ENCODE results near the gene BTBD2. TPM values are rescaled to one million over a fixed set of nuclear protein-coding genes. Genes with fewer than 3 reads are reported as not detected.

BTBD2 gene
- total and polyA plus RNA-seq, 2 of the 8 experiments (the other 6 are each of a cell fraction or from before 2014, with no cell fraction given) = 91.7 to 92.3 TPM

DNA sequence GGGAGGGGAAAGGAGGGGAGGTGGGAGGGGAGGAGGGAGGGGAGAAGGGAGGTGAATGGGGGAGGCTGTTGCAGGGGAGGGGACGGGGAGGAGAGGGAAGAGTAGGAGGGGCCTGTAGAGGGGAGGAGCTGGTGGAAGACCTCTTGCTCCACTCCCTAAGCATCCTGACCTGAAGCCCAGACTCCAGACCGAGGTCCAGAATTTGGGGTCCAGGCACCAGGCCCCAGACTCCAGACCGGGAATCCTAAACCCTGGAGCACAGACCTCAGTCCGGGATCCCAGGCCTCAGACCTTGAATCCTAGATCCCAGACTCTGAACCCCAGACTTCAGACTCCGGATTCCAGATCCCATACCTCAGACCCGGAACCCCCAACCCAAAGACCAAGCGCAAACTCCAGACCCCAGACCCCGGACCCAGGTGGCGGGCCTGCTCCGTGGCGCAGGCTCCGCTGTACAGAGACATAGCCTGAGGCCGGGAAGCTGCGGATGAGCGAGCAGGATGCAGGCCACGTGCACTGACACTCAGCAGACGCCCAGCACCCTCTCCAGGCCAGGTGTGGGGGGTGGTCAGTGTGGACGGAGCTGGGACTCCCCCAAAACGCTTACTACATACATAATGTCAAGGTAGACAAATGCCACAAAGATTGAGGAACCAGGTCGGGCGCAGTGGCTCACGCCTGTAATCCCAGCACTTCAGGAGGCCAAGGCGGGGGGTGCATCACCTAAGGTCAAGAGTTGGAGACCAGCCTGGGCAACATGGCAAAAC lies 710 bp upstream of the BTBD2 start:
- no peak overlapping the region for H2BK5ac ChIP-seq (ENCODE audit: low read depth, low read length)
- H3K4me1 ChIP-seq (replicated peaks in 1 of 4; ENCODE audit: control insufficient read depth in 3 of 4, insufficient read depth in 4 of 4, low read length in 3 of 4) = peaks cover 0 to 15% (median 4%) of the 10 kb centered on the region in 4 experiments; a peak in 5 of 7 replicates
- ChIA-PET CTCF (ENCODE audit: partially characterized antibody) (no interaction called here), POLR2A (ENCODE audit: partially characterized antibody) (interaction anchor here (1.3 to 2.0 kb wide), 3 partner anchors 10 to 44 kb away, joined by 4 to 9 read pairs (median 5); no protein-coding TSS in a partner anchor)
- no peaks in the 10 kb centered on the region; a peak in 1 of 4 replicates for H3K79me2 ChIP-seq (ENCODE audit: control insufficient read depth in 1 of 2, insufficient read depth in 2 of 2, low read length in 2 of 2)
- no peaks in the 10 kb centered on the region for H3K27me3 ChIP-seq (replicated peaks in 1 of 4; ENCODE audit: control insufficient read depth in 3 of 4, extremely low read depth in 1 of 4, insufficient read depth in 3 of 4, low read length in 3 of 4)
- H3K56ac ChIP-seq (replicated peaks; ENCODE audit: insufficient read length, low read depth, low read length) = no peak overlapping the region
- H3K36me3 ChIP-seq (ENCODE audit: control insufficient read depth in 2 of 4, insufficient read depth in 4 of 4, low read length in 3 of 4) = no peaks in the 10 kb centered on the region; a peak in 1 of 8 replicates
- DNase-seq (ENCODE audit: low read depth in 1 of 2, low spot score in 2 of 2) (no peak), FAIRE-seq (no peak)
- no peak overlapping the region; the same call in 1 of the 2 replicates for H2BK12ac ChIP-seq (ENCODE audit: low read depth, low read length)
- no peak overlapping the region for H3K9ac ChIP-seq (replicated peaks in 1 of 4; ENCODE audit: extremely low read depth in 1 of 4, low read depth in 3 of 4, low read length in 3 of 4)
- peaks cover 4 to 9% of the 10 kb centered on the region in 2 experiments for H4K20me1 ChIP-seq (replicated peaks in 1 of 2; ENCODE audit: control insufficient read depth in 1 of 2, insufficient read depth in 2 of 2, low read length in 2 of 2)
- H2AK5ac ChIP-seq (ENCODE audit: low read depth, low read length) = no peak overlapping the region
- no peak overlapping the region; the same call in 1 of the 2 replicates for H3K18ac ChIP-seq (ENCODE audit: extremely low read depth, low read length)
- H3K23me2 ChIP-seq (ENCODE audit: low read depth, low read length) = peaks cover 7% of the 10 kb centered on the region; the same call in 1 of the 2 replicates
- H2BK15ac ChIP-seq (ENCODE audit: low read length) = no peak overlapping the region
- no peak overlapping the region for H3K23ac ChIP-seq (ENCODE audit: insufficient read length)
- H3K4me2 ChIP-seq (ENCODE audit: insufficient read depth in 1 of 2, low read depth in 2 of 2, low read length in 2 of 2) = no peak overlapping the region; a peak in 2 of 4 replicates
- no peak overlapping the region for H2BK120ac ChIP-seq (replicated peaks; ENCODE audit: low read depth, low read length)
- H3K9me3 ChIP-seq (ENCODE audit: insufficient read depth in 2 of 2, low read depth in 1 of 2, low read length in 1 of 2) = no peaks in the 10 kb centered on the region
- no peak overlapping the region for H4K5ac ChIP-seq (ENCODE audit: insufficient read length, low read depth, low read length)
- H3K14ac ChIP-seq (ENCODE audit: insufficient read length) = no peak overlapping the region
- H3K4ac ChIP-seq (replicated peaks; ENCODE audit: insufficient read length, low read depth, low read length) = no peak overlapping the region
- no peak overlapping the region for H2BK20ac ChIP-seq (ENCODE audit: low read length)
- H3K27ac ChIP-seq (ENCODE audit: low read depth, low read length) = no peak overlapping the region
- H2AFZ ChIP-seq (ENCODE audit: low read length) = no peak overlapping the region
- H4K8ac ChIP-seq (ENCODE audit: extremely low read depth, insufficient read depth, low read length) = peak overlapping the region; percentile 73; the same call in 1 of the 2 replicates
- WGBS, 2 experiments (ENCODE audit: extremely low coverage in 1 of 2, insufficient coverage in 1 of 2, insufficient read length in 1 of 2, insufficient replicate concordance in 2 of 2, low coverage in 1 of 2, low lambda C conversion rate in 2 of 2, missing lambda C conversion rate in 1 of 2) = 92% methylated on average over 20 of the region's 23 CpGs; no CpG with 5 or more reads in 1 of the 2 experiments
- H4K91ac ChIP-seq (replicated peaks; ENCODE audit: insufficient read length, low read length) = no peak overlapping the region
- H3K4me3 ChIP-seq (ENCODE audit: extremely low read depth in 1 of 4, insufficient read depth in 2 of 4, low read depth in 3 of 4, low read length in 4 of 4) = peak overlapping the region in 2 of 4 experiments; percentile 21 to 44; a peak in 3 of 8 replicates
- peaks cover 4% of the 10 kb centered on the region; the same call in 1 of the 2 replicates for H3K79me1 ChIP-seq (ENCODE audit: low read depth, low read length)
- no peak for TF ChIP-seq SRF (IDR thresholded peaks at IDR 0.05; ENCODE audit: low read depth, low read length)
- no peak for TF ChIP-seq HDAC6 (IDR thresholded peaks at IDR 0.05; ENCODE audit: low read depth, low read length)
- no peak for TF ChIP-seq CHD1 (IDR thresholded peaks at IDR 0.05; ENCODE audit: low read depth, low read length)
- TF ChIP-seq RAD21 (IDR thresholded peaks at IDR 0.05 in 1 of 2, conservative IDR thresholded peaks at IDR 0.05 in 1 of 2; ENCODE audit: low read depth in 2 of 2, low read length in 2 of 2) = no peak
- no peak for TF ChIP-seq SP4 (IDR thresholded peaks at IDR 0.05; ENCODE audit: low read length)
- TF ChIP-seq ASH2L (IDR thresholded peaks at IDR 0.05; ENCODE audit: low read length) = no peak
- TF ChIP-seq, protein P1, sequence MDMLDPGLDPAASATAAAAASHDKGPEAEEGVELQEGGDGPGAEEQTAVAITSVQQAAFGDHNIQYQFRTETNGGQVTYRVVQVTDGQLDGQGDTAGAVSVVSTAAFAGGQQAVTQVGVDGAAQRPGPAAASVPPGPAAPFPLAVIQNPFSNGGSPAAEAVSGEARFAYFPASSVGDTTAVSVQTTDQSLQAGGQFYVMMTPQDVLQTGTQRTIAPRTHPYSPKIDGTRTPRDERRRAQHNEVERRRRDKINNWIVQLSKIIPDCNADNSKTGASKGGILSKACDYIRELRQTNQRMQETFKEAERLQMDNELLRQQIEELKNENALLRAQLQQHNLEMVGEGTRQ (IDR thresholded peaks at IDR 0.05; ENCODE audit: low read length) = no peak
- TF ChIP-seq POLR2A (IDR thresholded peaks at IDR 0.05; ENCODE audit: control extremely low read depth in 1 of 2, low read depth in 2 of 2, low read length in 2 of 2) = no peak
- no peak for TF ChIP-seq SP1 (IDR thresholded peaks at IDR 0.05; ENCODE audit: low read depth, low read length)
- no peak for TF ChIP-seq BCL11A (IDR thresholded peaks at IDR 0.05; ENCODE audit: low read depth in 2 of 2, low read length in 2 of 2)
- no peak for TF ChIP-seq CBX8 (IDR thresholded peaks at IDR 0.05; ENCODE audit: borderline replicate concordance, low read depth, low read length)
- TF ChIP-seq KDM1A (IDR thresholded peaks at IDR 0.05; ENCODE audit: borderline replicate concordance, low read length) = no peak
